ENCODE results near the gene ZNF606.

ZNF606 gene

GRCh38 chr19:57927587-57927986, 75.0 kb downstream of the ZNF606 start:
- no peak for DNase-seq (ENCODE audit: low read depth in 2 of 2)
